HepG2 (cell line): ENCODE data around the gene FOSL2. TPM values are rescaled to one million over a fixed set of nuclear protein-coding genes. Genes with fewer than 3 reads are reported as not detected.

Experiments used
- ARNT2 ChIP-seq: sonication (generic); formaldehyde crosslinking; IDR thresholded peaks from 2 replicates; pipeline ENCODE4 v1.8.0; 2022; ENCODE audit warnings: mild to moderate bottlenecking, low read depth, missing genetic modification reagents, moderate library complexity
- KIAA2018 ChIP-seq: sonication (generic); formaldehyde crosslinking; IDR thresholded peaks from 2 replicates; pipeline ENCODE4 v1.5.0; 2020; ENCODE audit warnings: mild to moderate bottlenecking, missing genetic modification reagents, borderline replicate concordance
- KLF6 ChIP-seq: IDR thresholded peaks from 2 replicates; pipeline ENCODE4 v1.8.0; 2016; ENCODE audit warnings: missing biosample characterization, missing genetic modification reagents
- ZNF101 ChIP-seq: sonication (generic); formaldehyde crosslinking; IDR thresholded peaks from 2 replicates; pipeline ENCODE4 v1.4.0; 2020; ENCODE audit warnings: mild to moderate bottlenecking, low read depth, missing genetic modification reagents, borderline replicate concordance
- polyA plus RNA-seq, 8 experiments: library from polyadenylated mRNA; depleted of rRNA in 3 of 8; stranded (reverse) in 7 of 8; unstranded in 1 of 8; fragments of >200 nt; fragmentation: Illumina TruSeq in 4 of 8; extraction: Trizol in 4 of 8; gene quantifications; 2 replicates each; pipeline versions ENCODE4 v1.2.1 to v1.2.3, GENCODE V29; 2011 to 2016; ENCODE audit warnings: low read depth in 4 of 8, missing spikeins in 1 of 8, mixed read lengths in 1 of 8; ENCODE audit not compliant: insufficient read depth in 1 of 8
- total RNA-seq, 5 experiments: library from RNA; depleted of rRNA; stranded (reverse); fragments of >200 nt; fragmentation: Illumina TruSeq; extraction: Trizol; gene quantifications; 2 replicates each; pipeline ENCODE4 v1.2.3, GENCODE V29; 2016; ENCODE audit warnings: low read depth in 1 of 5

Gene FOSL2
- total and polyA plus RNA-seq, 2 of the 13 experiments (the other 11 are each of a cell fraction or from before 2014, with no cell fraction given): 3.4 to 18.1 TPM

GRCh38 chr2:28343184-28343942, 49.3 kb upstream of the FOSL2 start (continued):
- no peak for TF ChIP-seq KIAA2018 (CRISPR knock-in tag)
- no peak for TF ChIP-seq ZNF101
- no peak for TF ChIP-seq KLF6 (CRISPR knock-in tag)
- no peak for TF ChIP-seq ARNT2
